Measurements from ENCODE around the gene GLE1. TPM values are rescaled to one million over a fixed set of nuclear protein-coding genes. Genes with fewer than 3 reads are reported as not detected.
"Not testable (repeated sequence)": the region's sequence is repeated elsewhere in the genome, so short reads cannot be mapped to it uniquely, and the experiment has no call there.

Gene GLE1
- total RNA-seq, 4 donors from 2014 or later: 3.3 to 25.5 (median 16.4) TPM

DNA sequence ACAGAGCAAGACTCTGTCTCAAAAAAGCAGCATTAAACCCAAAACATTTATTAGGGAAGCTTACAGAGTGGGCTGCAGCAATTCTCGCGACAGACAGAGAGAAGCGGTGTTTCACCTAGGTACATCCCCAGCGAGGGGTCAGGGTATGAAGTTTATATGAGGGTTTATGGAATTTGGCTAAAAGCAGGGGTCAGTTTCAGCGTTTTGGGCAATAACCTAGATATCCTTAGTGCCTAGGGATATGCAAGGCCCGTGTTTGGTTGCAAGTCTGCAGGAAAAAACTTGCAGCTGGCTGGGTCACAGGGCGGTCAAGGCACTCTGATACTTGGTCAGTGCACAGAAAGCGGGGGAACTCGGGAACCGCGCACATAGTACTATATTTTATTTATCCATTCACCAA lies 649 bp upstream of the GLE1 start:
- Histone ChIP-seq H3K27ac (peak overlapping the region; percentile 74 to 87), H3K36me3 (no peaks in the 10 kb centered on the region), H3K27me3 (no peaks in the 10 kb centered on the region), H3K4me1 (peaks cover 0 to 3% of the 10 kb centered on the region in 2 donors), H3K4me3 (peak overlapping the region; percentile 63 to 94), H3K9me3 (no peaks in the 10 kb centered on the region)
- TF ChIP-seq, protein P1, sequence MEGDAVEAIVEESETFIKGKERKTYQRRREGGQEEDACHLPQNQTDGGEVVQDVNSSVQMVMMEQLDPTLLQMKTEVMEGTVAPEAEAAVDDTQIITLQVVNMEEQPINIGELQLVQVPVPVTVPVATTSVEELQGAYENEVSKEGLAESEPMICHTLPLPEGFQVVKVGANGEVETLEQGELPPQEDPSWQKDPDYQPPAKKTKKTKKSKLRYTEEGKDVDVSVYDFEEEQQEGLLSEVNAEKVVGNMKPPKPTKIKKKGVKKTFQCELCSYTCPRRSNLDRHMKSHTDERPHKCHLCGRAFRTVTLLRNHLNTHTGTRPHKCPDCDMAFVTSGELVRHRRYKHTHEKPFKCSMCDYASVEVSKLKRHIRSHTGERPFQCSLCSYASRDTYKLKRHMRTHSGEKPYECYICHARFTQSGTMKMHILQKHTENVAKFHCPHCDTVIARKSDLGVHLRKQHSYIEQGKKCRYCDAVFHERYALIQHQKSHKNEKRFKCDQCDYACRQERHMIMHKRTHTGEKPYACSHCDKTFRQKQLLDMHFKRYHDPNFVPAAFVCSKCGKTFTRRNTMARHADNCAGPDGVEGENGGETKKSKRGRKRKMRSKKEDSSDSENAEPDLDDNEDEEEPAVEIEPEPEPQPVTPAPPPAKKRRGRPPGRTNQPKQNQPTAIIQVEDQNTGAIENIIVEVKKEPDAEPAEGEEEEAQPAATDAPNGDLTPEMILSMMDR (IDR thresholded peaks at IDR 0.05): no peak
- TF ChIP-seq POLR2A (IDR thresholded peaks at IDR 0.05): no peak
- intact Hi-C loops (cut with DNase I; ENCODE audit: low total_unique reads): no loop called here
- DNase-seq: peak; percentile 24 to 28

DNA sequence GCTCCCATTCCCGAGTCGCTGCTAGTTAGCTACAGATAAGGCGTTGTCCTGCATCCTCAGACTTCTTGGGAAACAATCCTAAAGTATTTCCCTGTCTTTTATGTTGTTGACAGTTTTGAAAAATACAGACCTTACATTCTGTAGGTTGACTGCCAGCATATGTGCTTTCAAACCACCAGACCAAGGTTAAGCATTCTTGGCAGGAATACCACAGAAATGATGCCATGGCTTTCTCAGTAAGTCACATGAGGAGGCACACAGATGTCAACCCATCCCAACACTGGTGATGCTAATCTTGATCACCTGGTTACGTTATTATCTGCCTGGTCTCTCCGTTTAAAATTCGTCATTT lies 871 bp downstream of the GLE1 start:
- peak overlapping the region; percentile 63 to 94 for H3K4me3 ChIP-seq
- intact Hi-C loops (cut with DNase I; ENCODE audit: low total_unique reads): no loop called here
- peak overlapping the region in 1 of 2 donors; percentile 74 for H3K27ac ChIP-seq

DNA sequence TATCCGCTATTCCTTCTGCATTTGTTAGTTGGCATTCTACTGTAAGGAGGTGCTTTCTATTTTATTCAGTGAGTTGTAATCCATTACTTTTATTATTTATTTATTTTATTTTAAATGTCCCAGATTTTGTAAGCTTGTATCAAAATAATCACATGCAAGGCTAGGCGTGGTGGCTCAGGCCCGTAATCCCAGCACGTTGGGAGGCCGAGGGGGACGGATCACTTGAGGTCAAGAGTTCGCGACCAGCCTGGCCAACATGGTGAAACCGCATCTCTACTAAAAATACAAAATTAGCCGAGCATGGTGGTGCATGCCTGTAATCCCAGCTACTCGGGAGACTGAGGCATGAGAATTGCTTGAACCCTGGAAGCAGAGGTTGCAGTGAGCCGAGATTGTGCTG lies 1.4 kb downstream of the GLE1 start:
- DNase-seq; H3K4me1 ChIP-seq; H3K36me3 ChIP-seq; H3K27me3 ChIP-seq; H3K9me3 ChIP-seq; intact Hi-C loops (cut with DNase I; ENCODE audit: low total_unique reads); H3K27ac ChIP-seq: not testable (repeated sequence)
- H3K4me3 ChIP-seq: peak overlapping the region; percentile 63 to 94

More for the DNA sequence above, 871 bp downstream of the GLE1 start:
- Histone ChIP-seq H3K4me1 (peaks cover 0 to 3% of the 10 kb centered on the region in 2 donors), H3K27me3 (no peaks in the 10 kb centered on the region), H3K36me3 (no peaks in the 10 kb centered on the region), H3K9me3 (no peaks in the 10 kb centered on the region)
- no peak for DNase-seq
- no peak for TF ChIP-seq POLR2A (IDR thresholded peaks at IDR 0.05)
- TF ChIP-seq, protein P1 (IDR thresholded peaks at IDR 0.05): no peak

DNA sequence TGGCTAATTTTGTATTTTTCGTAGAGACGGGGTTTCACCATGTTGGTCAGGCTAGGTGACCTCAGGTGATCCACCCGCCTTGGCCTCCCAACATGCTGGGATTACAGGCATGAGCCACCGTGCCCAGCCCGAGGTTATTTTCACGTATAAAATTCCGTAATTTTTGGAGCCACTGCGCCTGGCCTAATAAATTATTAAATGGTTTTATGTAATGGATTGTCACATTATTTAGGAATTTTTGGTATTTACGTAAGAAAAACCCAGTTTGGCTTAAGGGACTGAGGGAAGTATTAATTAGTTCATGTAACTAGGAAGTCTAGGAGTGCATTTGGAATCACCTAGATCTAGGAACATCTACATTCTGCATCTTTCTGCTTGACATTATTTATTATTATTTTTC lies 8.3 kb downstream of the GLE1 start:
- H3K27ac ChIP-seq: no peak overlapping the region
- H3K36me3 ChIP-seq: no peaks in the 10 kb centered on the region
- DNase-seq: no peak
- no peaks in the 10 kb centered on the region for H3K4me1 ChIP-seq
- intact Hi-C loops (cut with DNase I; ENCODE audit: low total_unique reads): no loop called here
- TF ChIP-seq, protein P1 (IDR thresholded peaks at IDR 0.05): no peak
- no peak overlapping the region for H3K4me3 ChIP-seq
- H3K9me3 ChIP-seq: no peaks in the 10 kb centered on the region
- H3K27me3 ChIP-seq: no peaks in the 10 kb centered on the region

DNA sequence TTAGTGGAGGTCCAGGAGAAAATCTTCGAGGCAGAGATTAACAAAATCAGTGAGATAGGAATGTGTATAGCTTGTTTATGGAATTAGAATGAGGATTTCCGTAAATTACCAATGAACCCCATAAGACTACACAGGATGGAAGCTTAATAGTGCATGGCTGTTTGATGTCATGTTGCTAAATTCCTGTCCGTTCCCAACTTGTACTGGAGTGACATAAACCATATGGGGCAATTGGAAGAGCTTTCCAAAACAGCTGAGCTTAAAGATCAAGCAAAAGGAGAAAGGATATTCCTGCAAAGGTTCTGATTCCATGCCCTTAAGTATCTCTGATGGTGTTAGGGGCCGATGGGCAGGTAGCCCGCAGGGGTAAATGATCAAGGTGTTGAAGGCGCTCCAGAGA lies 17.4 kb downstream of the GLE1 start:
- Histone ChIP-seq H3K4me1 (no peaks in the 10 kb centered on the region), H3K27ac (no peak overlapping the region), H3K9me3 (no peaks in the 10 kb centered on the region), H3K27me3 (no peaks in the 10 kb centered on the region), H3K36me3 (no peaks in the 10 kb centered on the region), H3K4me3 (no peak overlapping the region)
- no peak for DNase-seq
- intact Hi-C loops (cut with DNase I; ENCODE audit: low total_unique reads): no loop called here
- TF ChIP-seq, protein P1 (IDR thresholded peaks at IDR 0.05): no peak
- TF ChIP-seq POLR2A (IDR thresholded peaks at IDR 0.05): no peak
